Activated naive CD8-positive, alpha-beta T cell treated with anti-CD3 and anti-CD28 coated beads, Interleukin-2, amount 50 U/mL, for 16 hours (primary cell): ENCODE results near the gene HTR6.

Source experiments
- DNase-seq: peaks from one replicate; pipeline ENCODE4 v3.0.0-alpha.2; 2020; ENCODE audit warnings: low read depth, low spot score

Gene HTR6

DNA sequence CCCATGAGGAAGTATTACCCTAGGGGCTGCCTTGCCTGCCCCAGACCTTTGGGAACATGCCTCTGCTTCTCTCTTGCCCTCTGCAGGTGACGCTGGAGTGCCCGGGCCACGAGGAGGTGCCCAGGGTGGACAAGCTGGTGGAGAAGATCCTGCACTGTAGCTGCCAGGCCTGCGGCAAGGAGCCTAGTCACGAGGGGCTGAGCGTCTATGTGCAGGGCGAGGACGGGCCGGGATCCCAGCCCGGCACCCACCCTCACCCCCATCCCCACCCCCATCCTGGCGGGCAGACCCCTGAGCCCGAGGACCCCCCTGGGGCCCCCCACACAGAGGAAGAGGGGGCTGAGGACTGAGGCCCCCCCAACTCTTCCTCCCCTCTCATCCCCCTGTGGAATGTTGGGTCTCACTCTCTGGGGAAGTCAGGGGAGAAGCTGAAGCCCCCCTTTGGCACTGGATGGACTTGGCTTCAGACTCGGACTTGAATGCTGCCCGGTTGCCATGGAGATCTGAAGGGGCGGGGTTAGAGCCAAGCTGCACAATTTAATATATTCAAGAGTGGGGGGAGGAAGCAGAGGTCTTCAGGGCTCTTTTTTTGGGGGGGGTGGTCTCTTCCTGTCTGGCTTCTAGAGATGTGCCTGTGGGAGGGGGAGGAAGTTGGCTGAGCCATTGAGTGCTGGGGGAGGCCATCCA, 7.8 kb upstream of the HTR6 start:
- no peak for DNase-seq

DNA sequence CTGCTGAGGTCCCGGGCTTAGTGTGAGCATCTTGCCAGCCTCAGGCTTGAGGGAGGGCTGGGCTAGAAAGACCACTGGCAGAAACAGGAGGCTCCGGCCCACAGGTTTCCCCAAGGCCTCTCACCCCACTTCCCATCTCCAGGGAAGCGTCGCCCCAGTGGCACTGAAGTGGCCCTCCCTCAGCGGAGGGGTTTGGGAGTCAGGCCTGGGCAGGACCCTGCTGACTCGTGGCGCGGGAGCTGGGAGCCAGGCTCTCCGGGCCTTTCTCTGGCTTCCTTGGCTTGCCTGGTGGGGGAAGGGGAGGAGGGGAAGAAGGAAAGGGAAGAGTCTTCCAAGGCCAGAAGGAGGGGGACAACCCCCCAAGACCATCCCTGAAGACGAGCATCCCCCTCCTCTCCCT, 7.2 kb upstream of the HTR6 start:
- DNase-seq, result no peak

DNA sequence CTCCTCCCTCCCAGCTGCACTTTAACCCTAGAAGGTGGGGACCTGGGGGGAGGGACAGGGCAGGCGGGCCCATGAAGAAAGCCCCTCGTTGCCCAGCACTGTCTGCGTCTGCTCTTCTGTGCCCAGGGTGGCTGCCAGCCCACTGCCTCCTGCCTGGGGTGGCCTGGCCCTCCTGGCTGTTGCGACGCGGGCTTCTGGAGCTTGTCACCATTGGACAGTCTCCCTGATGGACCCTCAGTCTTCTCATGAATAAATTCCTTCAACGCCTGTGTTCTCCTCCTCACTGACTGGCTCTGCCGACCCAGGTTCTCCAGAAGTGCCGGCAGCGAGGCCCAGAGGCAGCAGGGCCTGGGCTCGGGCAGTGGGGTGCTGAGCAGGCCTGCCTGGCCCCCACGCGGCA, 6.5 kb upstream of the HTR6 start:
- no peak for DNase-seq

DNA sequence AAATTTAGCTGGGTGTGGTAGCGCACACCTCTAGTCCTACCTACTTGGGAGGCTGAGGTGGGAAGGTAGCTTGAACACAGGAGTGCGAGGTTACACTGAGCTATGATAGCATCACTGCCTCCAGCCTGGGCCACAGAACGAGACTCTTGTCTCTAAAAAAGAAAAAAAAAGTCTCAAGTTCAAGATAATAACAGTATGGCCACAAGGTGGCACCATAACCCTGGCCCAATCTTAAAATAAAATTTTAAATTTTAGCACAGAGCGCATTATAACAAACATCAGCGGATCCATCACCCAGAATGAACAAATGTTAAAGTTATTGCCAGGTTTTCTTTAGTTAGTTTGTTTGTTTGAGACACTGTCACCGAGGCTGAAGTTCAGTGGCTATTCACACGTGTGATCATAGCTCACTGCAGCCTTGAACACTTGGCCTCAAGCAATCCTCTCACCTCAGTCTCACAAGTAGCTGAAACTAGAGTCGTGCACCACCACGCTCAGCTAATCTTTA, 2.9 kb upstream of the HTR6 start:
- no peak for DNase-seq

DNA sequence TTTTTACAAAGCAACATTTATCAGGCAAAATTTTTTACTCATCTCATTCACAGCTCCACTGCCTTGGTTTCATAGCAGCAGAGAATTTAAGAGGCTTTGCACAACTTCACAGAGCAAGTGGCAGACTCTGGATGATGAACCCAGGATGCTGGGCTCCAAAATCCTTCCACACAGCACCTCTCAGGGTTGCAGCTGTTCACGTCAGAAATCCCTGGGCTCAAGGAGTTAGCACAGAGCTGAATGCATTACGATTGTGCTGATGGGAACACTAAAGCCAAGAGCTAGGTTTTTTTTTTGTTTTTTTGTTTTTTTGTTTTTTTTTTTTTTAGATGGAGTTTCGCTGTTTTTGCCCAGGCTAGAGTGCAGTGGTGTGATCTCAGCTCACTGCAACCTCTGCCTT, 2.4 kb upstream of the HTR6 start:
- no peak for DNase-seq

DNA sequence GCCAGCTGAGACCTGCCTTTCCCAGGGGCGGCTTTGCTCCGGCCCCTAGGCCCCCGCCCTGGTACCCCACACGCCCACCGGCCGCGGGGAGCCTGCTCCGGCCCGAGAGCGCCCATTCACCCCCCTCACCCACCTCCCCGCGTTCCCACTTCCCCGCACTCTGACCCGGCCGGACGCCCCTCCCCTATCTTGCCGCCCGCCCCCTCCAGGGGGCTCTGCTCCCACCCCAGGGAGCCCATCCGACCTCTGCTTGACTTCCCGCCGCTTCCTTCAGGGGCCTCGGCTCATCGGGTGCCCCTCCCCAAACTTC, 466 bp downstream of the HTR6 start:
- no peak for DNase-seq

DNA sequence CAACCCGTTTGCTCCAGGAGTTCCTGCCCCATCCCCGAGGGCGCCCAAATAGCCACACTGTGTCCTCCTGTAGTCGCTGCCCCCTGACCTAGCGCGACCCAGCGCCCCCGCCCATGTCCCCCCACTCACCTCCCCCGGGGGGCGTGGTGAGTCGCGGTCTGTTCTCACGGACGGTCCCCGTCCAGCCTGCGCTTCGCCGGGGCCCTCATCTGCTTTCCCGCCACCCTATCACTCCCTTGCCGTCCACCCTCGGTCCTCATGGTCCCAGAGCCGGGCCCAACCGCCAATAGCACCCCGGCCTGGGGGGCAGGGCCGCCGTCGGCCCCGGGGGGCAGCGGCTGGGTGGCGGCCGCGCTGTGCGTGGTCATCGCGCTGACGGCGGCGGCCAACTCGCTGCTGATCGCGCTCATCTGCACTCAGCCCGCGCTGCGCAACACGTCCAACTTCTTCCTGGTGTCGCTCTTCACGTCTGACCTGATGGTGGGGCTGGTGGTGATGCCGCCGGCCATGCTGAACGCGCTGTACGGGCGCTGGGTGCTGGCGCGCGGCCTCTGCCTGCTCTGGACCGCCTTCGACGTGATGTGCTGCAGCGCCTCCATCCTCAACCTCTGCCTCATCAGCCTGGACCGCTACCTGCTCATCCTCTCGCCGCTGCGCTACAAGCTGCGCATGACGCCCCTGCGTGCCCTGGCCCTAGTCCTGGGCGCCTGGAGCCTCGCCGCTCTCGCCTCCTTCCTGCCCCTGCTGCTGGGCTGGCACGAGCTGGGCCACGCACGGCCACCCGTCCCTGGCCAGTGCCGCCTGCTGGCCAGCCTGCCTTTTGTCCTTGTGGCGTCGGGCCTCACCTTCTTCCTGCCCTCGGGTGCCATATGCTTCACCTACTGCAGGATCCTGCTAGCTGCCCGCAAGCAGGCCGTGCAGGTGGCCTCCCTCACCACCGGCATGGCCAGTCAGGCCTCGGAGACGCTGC, 1.1 kb downstream of the HTR6 start:
- DNase-seq, result no peak

DNA sequence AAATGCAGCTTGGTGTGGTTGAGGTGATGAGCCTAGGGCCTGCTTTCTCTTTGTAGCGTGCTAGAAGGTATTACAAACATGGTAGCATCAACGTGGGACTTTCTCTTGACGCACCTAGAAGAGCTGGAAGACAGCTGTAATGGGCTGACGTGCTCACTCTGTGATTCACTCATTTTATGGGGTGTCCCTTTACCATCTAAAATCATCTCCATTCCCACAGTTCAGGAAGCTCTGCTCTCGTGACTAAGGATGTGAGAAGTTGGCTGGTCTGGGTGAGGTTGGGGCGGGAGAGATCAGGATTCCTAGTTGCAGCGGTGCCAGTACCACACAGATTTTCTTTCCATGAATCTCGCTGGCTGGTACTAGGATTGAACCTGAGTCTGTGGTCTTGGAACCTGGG, 4.2 kb downstream of the HTR6 start:
- no peak for DNase-seq

DNA sequence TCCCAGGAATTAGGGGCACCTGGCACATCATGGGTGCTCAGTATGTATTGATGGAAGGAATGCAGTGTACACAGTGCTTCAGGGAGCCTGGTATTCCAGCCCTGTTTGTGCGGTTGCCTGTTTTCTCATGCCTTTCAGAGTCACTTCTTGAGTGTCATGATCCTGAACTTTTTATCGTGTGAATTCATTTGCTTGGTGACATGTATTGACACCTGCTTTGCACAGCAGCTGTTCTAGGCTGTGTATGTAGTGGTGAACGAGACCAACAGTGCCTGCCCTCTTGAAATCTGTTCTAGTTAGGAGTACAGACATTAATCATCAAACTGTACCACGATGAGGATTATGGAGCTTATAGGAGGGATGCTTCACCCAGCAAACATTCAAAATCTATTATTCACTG, 6.1 kb downstream of the HTR6 start:
- no peak for DNase-seq

DNA sequence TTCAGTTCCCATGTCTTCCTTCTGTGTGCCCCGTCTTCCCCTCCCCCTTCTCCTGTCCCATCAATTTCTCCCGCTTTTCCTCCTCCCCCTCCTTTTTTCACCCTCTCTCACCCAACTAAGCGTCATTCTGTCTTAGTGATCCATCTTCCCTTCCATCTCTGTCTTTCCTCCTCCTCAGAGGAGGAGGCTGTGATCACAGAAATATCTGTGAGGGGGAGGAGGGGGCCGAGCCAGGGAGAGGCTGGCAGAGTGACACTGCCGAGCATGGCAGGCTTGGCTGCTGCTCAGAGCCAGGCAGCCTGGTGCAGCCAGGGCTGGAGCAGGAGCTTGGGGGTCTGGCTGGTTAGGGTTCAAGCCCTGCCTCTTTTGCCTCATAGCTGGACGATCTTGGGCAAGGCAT, 7.6 kb downstream of the HTR6 start:
- DNase-seq, result no peak

DNA sequence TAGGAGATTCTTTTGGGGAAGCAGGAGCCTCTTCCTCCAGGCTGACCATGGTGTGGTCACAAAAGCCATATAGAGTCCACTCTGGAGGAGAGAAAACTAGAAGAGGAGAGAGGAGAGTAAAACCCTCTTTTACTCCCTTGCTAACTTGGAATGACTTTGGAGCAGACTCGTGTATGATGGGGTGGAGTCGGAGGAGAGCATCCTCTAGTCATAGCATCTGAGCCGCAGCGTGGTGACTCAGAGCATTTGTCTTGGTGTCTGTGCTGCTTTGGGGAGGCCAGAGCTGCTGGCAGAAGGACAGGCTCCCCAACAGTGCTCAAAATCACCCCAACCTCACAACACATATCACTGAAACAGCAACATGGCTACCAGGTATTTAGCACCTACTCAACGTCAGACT, 11.1 kb downstream of the HTR6 start:
- no peak for DNase-seq

DNA sequence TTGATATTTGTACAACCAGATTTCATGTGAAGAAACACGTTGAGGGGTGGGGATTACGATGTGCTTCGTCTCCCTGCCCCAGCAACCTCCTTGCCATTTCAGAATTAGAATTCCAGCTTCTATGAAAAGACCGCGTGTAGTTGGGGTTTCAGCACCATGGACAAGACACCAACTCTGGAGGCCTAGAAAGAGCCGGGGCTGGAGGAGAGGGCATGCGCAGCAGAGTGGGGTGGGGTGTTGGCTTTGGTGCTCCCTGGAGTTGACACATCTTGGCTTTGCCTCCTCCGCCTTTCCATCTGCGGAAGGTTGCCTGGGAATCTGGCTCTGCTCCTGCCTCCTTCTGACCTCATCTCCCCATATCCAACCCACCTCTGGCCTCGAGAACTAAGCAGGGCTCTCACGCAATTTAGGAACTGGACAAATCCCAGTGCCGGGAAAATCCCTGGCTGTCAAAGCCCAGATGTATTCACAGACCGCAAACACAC, 11.8 kb downstream of the HTR6 start:
- DNase-seq, result no peak

DNA sequence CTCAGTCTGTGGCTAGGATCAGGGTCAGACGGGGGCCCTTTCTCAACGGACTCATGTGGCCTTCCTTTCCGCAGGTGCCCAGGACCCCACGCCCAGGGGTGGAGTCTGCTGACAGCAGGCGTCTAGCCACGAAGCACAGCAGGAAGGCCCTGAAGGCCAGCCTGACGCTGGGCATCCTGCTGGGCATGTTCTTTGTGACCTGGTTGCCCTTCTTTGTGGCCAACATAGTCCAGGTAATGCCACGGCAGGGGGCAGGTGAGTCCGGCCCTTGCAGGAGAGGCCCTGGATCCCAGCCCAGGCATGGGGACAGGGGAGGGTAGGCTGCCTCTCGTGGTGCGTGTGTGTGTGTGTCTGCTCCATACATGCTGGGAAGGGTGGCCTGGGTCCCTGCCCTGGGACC, 13.8 kb downstream of the HTR6 start:
- no peak for DNase-seq

DNA sequence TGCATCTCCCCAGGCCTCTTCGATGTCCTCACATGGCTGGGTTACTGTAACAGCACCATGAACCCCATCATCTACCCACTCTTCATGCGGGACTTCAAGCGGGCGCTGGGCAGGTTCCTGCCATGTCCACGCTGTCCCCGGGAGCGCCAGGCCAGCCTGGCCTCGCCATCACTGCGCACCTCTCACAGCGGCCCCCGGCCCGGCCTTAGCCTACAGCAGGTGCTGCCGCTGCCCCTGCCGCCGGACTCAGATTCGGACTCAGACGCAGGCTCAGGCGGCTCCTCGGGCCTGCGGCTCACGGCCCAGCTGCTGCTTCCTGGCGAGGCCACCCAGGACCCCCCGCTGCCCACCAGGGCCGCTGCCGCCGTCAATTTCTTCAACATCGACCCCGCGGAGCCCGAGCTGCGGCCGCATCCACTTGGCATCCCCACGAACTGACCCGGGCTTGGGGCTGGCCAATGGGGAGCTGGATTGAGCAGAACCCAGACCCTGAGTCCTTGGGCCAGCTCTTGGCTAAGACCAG, 14.3 kb downstream of the HTR6 start:
- DNase-seq, result no peak

DNA sequence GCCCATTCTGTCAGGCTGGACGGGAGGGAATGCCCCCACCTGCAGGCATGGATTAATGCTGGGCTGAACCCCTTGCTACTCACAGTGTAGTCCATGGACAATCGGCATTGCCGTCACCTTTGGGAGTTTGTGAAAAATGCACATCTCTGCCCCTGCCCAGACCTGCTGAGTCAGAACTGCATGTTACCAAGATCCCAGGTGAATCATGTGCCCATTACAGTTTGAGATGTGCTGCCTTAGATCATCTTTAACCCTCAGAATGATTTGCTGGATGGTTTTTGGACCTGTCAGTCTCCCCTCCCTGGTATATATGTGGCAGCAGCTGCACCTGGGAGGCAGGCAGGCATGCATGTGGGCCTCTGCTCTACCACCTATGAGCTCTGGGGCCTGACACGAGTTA, 15.0 kb downstream of the HTR6 start:
- DNase-seq, result no peak

DNA sequence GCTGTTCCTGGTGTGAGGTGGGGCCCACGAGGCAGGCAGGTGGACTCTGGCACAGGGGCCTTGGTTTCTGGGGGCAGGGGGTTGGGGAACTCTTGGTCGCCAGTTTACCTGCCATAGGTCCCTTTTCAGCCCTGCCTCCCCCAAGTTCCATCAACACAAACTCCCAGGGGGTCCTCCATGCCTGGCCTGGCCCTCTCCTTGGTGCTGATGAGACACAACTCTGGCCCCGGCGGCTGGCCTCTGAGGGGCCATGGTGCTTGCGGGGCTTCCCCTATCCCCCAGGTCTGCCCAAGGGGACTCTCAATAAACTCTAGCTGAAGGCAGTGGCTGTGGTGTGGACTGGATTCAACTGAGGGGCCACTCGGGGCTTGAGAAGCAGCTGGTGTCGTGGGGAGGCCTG, 16.0 kb downstream of the HTR6 start:
- DNase-seq, result no peak

DNA sequence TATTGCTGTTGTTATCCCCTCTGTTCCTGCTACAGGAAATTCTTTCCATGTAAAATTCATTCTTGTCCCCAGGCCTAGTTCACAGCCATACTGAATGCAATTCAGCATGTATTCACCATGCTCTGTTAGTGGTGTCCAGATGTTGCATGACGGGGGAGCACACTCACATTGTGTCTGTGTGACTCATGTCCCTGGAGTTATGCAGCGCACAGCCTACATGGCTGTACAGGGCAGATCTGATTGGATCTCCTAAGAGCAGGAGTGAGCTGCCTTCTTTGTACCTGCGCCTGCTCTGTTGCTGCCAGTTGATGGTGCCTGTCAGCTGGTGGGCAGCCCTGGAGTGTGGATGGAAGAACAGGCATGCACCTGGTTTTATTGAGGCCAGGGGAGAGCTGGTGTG, 17.6 kb downstream of the HTR6 start:
- no peak for DNase-seq

DNA sequence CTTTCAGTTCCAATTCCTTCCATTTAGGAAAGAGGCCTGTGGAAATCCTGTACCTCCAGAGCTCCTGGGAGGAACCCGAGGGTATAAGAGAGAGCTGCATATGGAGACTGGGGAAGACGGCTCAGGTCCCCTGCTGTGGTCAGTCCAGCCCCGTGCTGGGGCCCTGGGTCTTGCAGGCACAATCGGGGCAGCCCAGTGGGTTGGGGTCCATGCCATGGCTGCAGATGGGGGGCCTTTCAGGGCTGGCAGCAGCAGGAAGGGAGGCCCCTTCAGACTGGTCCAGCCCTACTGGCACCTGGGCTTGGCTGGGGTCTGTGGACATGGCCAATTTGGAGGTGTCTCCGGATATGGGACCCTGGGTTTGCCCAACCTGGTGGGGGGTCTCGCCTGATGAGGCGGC, 18.2 kb downstream of the HTR6 start:
- DNase-seq, result no peak

DNA sequence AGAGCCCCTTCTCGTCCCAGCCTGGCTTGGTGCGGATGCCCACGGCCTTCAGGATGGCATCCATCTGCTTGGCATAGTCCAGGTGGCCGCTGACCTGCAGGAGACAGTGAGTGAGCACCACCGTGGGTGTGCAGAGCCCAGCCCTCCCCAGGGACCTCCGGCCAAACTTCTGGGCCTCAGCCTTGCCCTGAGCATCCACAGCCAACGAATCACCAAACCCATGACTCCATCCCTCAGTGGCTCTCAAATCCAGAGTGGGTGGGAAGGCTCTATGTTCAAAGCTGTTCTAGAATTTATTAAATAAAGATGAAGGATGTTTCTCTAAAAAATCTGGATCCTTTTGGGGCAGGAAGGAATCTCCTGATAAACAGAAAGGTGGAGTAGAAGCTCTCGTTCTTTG, 18.7 kb downstream of the HTR6 start:
- DNase-seq, result no peak

DNA sequence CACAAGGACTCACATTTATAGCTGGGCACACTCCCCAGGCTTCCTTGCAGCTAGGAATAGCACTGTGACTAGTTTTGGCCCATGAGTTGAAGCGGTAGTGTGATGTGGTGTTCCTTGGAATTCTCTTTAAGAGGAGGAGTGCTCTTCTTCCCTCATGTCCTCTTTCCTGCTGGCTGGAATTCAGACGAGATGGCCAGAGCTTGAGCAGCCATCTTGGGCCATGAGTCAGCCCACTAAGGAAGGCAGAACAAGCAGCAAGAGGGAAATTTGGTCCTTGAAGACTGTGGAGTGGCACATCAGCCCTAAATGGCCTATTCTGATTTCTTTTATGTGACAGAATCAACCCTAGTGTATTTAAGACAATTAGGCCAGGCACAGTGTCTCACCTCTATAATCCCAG, 20.0 kb downstream of the HTR6 start:
- no peak for DNase-seq

DNA sequence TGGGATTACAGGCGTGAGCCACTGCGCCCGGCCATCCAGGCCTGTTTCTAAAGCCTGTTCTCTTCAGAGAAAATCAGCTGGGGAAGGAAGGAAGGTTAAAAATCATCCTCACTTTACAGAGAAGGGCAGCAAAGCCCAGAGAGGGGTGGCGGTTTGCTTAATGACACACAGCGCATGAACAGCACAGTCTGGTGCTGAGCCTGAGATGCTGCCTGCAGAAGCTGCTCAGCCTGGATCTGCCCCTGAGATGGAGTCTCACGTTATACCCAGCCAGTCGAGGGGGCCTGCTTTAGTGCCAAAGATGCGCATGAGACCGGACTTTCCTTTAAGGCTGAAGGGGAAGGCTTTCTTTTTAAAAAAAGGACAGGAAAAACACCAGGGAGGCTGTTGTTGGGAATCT, 21.3 kb downstream of the HTR6 start:
- DNase-seq, result no peak

DNA sequence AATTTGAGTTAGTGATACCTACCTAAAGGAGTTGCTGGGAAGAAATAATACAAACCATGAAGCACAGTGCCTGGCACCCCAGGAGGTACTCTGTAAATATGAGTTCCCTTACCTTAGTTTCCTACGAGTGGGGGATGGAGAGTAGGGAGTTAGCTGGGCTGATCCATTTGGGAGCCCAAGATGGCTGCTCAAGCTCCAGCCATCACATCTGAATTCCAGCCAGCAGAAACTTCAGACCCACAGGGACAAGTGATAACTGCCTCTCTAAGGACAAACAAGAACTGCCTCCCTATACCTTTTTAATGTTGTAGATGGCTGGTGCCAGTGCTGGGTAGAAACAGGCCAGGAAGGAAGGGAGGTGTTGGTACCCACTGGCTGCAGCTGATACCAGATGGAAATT, 22.7 kb downstream of the HTR6 start:
- no peak for DNase-seq
